GM19351 (cell line): Measurements from ENCODE around the gene AGBL1.

ENCODE experiments used
- ATAC-seq: cut with Tn5 transposase; IDR thresholded peaks from one replicate; pipeline ENCODE4 v1.9.1; 2021; ENCODE audit warnings: mild to moderate bottlenecking, moderate library complexity; ENCODE audit not compliant: unreplicated experiment

AGBL1 gene

DNA sequence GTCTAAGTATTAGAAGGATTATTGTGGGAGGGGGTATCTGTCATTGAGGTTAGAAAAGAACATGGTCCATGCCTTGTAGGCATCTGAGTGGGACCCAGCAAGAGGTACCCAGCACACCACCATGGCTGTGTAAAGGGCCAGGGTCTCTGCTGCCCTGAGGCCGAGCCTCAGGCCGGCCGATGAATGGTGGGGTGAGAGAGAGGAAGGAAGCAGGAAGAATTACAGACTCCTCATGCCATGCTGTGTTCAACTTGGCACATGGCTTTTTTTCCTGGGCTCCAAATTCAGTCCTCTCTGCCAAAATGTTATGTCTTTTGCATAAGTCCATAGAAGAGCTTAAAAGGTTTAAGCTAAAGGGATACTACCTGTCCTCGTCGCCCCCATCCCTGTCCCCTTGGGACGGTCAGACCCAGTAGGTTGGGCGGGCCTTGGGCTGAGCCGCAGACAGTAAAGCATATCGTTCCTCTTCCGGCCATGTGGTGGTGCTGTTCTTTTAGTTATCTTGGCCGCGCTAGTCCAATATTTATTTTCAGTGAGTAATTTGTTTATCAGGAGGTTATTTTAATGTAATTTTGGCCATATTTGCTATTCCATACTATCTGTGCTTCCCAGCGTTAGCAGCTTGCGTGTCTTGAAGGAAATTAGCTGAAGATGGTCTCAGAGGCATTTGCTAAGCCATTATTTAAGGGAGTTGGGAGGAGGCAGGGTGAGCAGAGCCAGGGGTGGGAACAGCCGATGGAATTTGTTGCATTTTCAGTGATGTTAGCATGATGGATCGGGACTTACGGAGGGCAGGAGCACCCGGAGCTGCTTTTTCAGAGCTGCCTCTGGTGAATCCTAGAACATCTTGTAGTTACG lies 152.4 kb downstream of the AGBL1 start:
- peak; percentile 73 for ATAC-seq

- no peak for ATAC-seq
Measured at GRCh38 chr15:86235667-86236066, 156.0 kb downstream of the AGBL1 start.

GRCh38 chr15:86236356-86237110 lies 156.9 kb downstream of the AGBL1 start:
- no peak for ATAC-seq

GRCh38 chr15:86237111-86237500 lies 157.4 kb downstream of the AGBL1 start:
- no peak for ATAC-seq

DNA sequence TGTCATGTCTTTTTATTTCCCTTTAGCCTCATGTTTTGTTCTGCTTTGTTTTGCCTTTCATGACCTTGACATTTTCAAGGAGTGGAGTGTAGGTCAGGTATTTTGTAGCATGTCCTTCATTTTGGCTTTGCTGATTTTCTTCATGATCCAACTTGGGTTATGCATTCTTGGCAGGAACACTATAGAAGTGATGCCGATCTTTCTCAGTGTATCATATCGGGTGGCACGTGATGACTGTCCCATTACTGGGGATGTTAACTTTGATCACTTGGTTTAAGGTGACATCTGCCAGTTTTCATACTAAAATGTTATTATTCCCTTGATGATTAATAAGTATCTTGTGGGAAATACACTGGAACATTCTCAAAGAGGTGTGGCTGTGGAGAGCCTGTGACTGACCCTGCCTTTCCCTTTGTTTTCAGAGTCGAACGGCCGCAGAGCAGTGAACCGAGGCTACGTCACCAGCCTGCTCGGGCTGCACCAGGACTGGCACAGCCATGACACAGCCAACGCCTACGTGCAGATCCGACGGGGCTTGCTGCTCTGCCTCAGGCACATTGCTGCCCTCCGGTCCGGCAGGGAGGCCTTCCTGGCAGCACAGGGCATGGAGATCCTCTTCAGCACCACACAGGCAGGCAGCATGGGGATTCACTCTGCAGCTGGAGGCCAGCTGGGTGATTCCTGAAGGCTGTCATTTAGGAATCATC lies 167.7 kb downstream of the AGBL1 start:
- no peak for ATAC-seq

GRCh38 chr15:86255247-86255646 lies 175.6 kb downstream of the AGBL1 start:
- ATAC-seq, result no peak

DNA sequence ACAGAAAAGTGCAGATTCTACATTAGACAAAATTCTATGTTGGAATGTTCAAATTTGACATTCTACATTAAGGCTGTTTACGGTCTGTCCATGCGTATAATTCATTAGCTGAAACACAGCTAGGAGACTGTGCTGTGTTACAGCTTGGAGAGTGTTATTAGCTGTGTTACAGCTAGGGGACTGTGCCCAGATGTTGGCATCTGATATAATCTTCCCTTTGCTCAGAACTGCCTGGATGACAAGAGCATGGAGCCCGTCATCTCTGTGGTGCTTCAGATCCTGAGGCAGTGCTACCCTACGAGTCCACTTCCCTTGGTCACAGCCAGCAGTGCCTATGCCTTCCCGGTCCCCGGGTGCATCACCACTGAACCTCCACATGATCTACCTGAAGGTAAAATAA lies 177.0 kb downstream of the AGBL1 start:
- no peak for ATAC-seq

DNA sequence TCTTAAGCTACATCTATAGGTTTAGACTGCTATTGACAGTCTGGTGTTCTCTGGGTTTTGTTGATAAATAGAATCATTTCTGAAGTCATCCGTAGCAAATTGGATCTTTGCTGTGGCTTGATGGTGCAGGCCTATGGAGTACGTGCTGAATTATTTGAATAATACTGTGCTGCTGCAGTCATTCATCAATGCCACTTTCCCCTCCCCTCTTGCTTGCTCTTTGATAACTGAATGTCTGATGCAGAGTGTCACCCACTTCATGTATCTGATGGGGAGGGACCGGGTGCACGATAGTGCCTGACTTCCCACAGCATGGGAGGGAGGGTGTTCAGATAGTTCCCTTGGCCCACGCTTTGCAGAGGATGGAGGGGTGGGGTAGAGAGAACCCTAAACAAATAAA lies 179.9 kb downstream of the AGBL1 start:
- no peak for ATAC-seq

DNA sequence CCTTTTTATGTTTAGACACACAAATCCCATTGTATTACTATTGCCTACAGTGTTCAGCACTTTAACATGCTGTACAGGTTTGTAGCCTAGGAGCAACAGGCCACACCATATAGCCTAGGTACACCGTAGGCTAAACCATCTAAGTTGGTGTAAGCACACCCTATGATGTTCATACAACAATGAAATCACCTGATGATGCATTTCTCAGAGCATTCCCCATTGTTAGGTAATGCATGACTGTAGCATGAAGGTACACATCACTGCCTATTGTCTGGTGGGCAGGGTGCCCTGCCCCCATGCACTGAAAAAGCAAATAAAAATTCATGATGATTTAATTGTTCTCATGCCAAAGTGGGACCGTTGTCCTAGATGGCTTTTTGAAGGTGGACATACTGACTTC lies 183.6 kb downstream of the AGBL1 start:
- ATAC-seq, result no peak

GRCh38 chr15:86266896-86267484 lies 187.3 kb downstream of the AGBL1 start:
- ATAC-seq, result no peak

- ATAC-seq, result no peak
Measured at GRCh38 chr15:86267892-86268291, 188.2 kb downstream of the AGBL1 start.

- ATAC-seq, result no peak
Measured at GRCh38 chr15:86268558-86268957, 188.9 kb downstream of the AGBL1 start.

- no peak for ATAC-seq
Measured at GRCh38 chr15:86273309-86273708, 193.6 kb downstream of the AGBL1 start.

DNA sequence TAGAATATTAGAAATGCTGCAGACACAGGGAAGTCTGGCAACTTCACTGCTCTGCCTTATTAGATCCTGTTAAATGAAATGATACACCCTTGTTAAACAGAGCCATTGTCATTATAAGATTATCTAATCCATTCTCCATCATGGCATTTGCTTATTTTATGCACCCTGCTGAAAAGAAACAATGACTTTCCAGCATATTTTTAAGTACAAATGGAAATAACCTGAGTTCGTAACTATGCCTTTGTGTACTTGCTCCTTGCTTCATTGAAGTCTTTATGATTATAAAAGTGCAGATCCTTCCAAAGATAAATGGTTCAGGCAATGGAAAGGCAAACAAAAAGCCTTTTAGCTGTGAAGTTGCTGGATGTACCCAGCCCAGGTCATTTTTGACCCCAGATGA lies 195.7 kb downstream of the AGBL1 start:
- ATAC-seq, result no peak

DNA sequence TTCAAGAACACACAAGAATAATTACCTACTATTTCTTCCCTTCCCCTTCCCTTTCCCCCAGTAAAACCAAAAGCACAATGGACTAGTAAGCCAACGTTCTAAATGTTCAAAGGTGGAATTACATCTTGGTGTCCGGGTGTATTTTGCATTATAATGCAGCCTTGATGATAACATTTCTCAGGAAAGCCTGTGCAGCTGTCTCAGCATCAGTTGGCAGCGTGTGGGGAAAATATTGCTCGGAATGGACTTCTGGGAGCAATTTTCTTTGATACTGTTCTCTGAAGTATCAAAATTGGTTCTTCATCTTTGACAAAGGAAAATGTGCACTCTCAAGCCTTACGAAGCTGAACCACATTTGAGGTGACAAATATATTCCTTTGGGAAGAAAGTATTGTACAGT lies 198.9 kb downstream of the AGBL1 start:
- ATAC-seq, result no peak

GRCh38 chr15:86284635-86285034 lies 205.0 kb downstream of the AGBL1 start:
- ATAC-seq, result no peak

DNA sequence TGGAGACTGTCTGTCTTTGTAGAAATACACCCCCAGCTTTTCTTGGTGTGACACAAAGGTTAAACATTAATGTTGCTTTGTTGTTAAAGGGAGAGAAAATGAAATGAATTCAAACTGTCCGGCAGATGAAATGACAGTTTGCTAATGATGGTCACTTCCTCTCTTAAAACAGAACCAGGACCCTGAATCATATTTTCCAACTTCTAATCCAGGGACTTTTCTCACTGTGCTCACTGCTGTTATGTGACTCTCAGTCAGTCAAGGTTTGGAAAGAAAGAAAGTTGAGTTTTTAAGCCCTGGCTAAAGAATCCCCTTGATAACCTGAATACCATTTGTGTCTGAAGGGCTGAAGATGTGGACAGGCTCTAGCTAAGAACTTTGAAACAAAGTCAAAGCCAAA lies 215.8 kb downstream of the AGBL1 start:
- ATAC-seq, result no peak

DNA sequence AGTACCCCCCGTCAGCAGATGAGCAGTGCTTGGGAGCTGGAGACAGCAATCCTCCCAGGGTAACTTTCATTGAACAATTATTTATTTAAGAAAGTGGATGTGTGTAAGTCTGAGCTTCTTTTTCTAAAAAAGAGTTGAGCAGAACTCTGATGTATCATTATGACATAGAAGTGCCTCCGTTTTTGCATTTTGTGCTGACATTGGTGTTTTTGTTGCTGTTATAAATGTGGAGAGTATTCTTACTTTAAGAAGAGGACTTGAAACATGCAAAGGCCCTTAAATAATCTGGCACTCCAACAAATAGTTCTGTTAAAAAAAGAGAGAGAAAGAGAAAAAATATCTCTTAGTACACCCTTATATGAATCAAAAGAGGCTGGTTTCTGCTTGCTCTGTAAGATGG lies 217.1 kb downstream of the AGBL1 start:
- no peak for ATAC-seq

- no peak for ATAC-seq
Measured at GRCh38 chr15:86300390-86301125, 220.9 kb downstream of the AGBL1 start.

DNA sequence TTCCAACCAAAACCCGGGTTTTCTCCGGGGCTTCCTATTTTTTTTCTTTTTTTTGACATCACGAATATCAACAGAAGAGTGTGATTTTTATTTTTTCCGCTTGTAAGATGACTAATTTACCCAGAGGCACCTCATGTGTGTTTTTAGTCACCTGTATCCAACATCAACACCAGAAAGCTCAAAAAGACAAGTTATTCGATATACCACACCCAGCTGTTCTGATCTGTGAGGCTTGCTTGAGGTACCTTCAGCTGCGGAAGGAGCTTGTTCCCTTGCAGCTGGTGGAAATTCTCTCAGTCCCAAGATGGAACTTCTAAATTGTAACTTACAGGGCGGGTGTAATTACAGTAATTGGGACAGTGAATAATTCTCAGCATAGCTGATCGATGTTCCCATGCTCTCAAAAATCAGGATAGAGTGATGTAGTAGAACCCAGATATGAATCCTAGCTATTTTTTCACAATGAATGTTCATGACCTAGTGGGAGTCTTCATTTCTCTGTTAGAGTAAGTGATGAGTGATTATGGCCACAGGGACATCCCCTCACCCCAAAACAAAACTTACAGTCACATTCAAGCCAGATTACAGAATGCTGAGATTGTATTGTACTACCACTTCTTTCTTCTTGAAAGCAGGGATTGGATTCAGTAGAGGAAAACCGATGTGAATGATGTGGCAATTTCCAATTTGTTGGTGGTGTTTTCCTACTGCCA lies 232.1 kb downstream of the AGBL1 start:
- ATAC-seq, result no peak
